AG04450 (cell line): ENCODE measurements around the gene SMARCD1. TPM values are rescaled to one million over a fixed set of nuclear protein-coding genes. Genes with fewer than 3 reads are reported as not detected.
A peak's percentile ranks its signal among the peaks of the same experiment; 100 is the strongest.

Experiments
- CTCF ChIA-PET: fragments of 300-600, 350-600 bp; formaldehyde crosslinking; extraction: SDS; loops from one replicate; lab custom pipeline; 2022; ENCODE audit warnings: antibody characterized with exemption, inconsistent platforms; lab: Charles Lee
- POLR2A ChIA-PET: fragments of 350-600 bp; formaldehyde crosslinking; extraction: SDS; loops from one replicate; lab custom pipeline; 2021; ENCODE audit warnings: antibody characterized with exemption, inconsistent platforms; lab: Yijun Ruan, JAX
- DNase-seq: peaks from one replicate; pipeline ENCODE4 v3.0.0-alpha.2; 2011; ENCODE audit warnings: low read depth, low spot score
- H3K27ac ChIP-seq: one replicate; pipeline ENCODE4 v1.5.1; 2012; ENCODE audit warnings: low read depth, low read length, control low read depth
- H3K27me3 ChIP-seq: one replicate; pipeline ENCODE4 v1.6.0; 2012; ENCODE audit warnings: low read length; ENCODE audit not compliant: control insufficient read depth, insufficient read depth
- H3K4me3 ChIP-seq: 2 replicates; pipeline ENCODE4 v1.5.1; 2011; ENCODE audit warnings: mild to moderate bottlenecking, low read depth, low read length, control low read depth
- H3K9me3 ChIP-seq: 2 replicates; pipeline ENCODE4 v1.5.1; 2012; ENCODE audit warnings: low read length; ENCODE audit not compliant: control insufficient read depth, insufficient read depth
- polyA plus RNA-seq: library from polyadenylated mRNA; depleted of rRNA; stranded (reverse); fragments of >200 nt; gene quantifications from 2 replicates; pipeline ENCODE4 v1.2.3, GENCODE V29; 2011
- TF ChIP-seq, protein P1 (sequence below): IDR thresholded peaks from 2 replicates; pipeline ENCODE4 v1.5.1; 2011; ENCODE audit warnings: low read depth, low read length, control low read depth, inconsistent platforms

SMARCD1 gene
- polyA plus RNA-seq, 1 experiment = 57.2 TPM

DNA sequence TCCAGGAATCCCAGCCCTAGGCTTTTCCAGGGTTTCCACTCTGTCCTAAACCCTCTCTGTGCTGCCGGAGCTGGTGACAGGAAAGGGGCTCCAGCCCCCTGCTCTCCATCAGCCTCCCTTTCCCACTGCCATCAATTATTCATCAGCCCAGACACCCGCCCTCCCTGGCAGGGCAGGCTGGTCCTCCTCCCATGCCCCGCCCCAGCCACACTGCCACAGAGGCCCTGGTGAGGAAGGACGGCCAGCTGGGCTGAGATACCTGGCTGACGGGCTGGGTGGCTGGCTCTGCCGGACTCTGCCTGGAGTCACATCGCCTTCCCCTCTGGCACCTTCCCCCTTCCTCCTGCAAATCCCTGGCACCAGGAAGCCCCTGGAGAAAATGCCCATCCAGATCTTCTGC is 11.9 kb upstream of the SMARCD1 start:
- Histone ChIP-seq H3K9me3 (no peaks in the 10 kb centered on the region), H3K27ac (no peak overlapping the region), H3K27me3 (no peaks in the 10 kb centered on the region), H3K4me3 (no peak overlapping the region)
- no peak for DNase-seq
- POLR2A ChIA-PET = no interaction called here
- TF ChIP-seq, protein P1, sequence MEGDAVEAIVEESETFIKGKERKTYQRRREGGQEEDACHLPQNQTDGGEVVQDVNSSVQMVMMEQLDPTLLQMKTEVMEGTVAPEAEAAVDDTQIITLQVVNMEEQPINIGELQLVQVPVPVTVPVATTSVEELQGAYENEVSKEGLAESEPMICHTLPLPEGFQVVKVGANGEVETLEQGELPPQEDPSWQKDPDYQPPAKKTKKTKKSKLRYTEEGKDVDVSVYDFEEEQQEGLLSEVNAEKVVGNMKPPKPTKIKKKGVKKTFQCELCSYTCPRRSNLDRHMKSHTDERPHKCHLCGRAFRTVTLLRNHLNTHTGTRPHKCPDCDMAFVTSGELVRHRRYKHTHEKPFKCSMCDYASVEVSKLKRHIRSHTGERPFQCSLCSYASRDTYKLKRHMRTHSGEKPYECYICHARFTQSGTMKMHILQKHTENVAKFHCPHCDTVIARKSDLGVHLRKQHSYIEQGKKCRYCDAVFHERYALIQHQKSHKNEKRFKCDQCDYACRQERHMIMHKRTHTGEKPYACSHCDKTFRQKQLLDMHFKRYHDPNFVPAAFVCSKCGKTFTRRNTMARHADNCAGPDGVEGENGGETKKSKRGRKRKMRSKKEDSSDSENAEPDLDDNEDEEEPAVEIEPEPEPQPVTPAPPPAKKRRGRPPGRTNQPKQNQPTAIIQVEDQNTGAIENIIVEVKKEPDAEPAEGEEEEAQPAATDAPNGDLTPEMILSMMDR = no peak
- CTCF ChIA-PET = interaction anchor here (10.4 kb wide), 1 partner anchor 106 kb away, joined by 290 read pairs; no protein-coding TSS in a partner anchor

DNA sequence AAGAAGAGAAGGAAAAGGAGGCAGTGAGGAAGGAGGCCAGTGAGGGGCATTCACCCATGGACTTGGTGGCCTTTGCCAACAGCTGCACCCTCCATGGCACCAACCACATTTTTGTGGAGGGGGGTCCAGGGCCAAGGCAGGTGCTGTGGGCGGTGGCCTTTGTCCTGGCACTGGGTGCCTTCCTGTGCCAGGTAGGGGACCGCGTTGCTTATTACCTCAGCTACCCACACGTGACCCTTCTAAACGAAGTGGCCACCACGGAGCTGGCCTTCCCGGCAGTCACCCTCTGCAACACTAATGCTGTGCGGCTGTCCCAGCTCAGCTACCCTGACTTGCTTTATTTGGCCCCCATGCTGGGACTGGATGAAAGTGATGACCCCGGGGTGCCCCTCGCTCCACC is 11.4 kb upstream of the SMARCD1 start:
- Histone ChIP-seq H3K4me3 (no peak overlapping the region), H3K9me3 (no peaks in the 10 kb centered on the region), H3K27ac (no peak overlapping the region), H3K27me3 (no peaks in the 10 kb centered on the region)
- TF ChIP-seq, protein P1 = no peak
- CTCF ChIA-PET = interaction anchor here (0.6 to 10.4 kb wide), 4 partner anchors 9 to 159 kb away, joined by 5 to 290 read pairs (median 9); no protein-coding TSS in a partner anchor
- POLR2A ChIA-PET = no interaction called here
- DNase-seq = no peak

DNA sequence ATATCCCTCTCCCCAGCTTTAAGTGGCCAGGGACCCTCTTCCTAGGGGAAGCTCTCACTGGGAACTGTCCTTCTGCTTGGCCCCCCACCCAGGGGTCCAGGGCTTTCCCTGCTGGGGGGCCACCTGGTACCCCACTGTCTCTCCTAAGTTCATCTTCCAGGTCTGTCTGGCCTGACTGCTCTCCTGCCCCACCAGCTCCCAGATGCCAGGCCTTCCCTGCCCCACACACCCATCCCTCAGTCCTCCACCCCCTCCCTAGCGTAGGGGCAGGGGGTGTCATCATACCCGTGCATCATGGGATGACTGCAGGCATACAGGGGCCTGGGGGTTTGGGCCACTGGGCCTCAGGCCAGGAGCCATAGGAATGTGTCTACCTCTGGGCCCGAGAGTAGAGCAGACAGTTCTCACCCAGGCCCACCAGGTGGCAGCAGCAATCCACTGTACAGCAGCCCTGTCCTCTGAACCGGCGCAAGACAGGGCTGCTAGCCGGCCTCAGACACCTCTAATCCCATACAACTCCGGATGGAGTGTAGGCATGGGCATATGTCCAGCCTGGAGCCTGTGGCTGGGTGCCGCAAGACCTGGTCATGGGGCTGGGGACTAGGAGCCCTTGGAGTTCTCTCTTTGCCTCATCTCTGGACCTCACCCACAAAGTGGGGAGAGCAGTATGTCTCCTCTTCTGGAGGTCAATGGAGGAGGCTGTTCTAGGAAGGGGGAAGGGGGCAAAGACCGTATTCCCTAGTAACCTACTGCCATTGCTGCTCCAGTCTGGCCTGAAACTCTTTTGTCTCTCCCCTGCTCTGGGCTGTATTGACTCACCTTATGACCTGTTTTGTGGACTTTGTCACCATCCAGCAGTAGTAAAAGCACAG is 10.0 kb upstream of the SMARCD1 start:
- no peak for DNase-seq
- ChIA-PET CTCF (interaction anchor here (0.6 to 10.4 kb wide), 9 partner anchors 10 to 304 kb away, joined by 3 to 290 read pairs (median 4); partner anchors contain the start of gene SMARCD1), POLR2A (interaction anchor here (0.6 to 1.0 kb wide), 3 partner anchors 10 to 99 kb away, joined by 3 read pairs; partner anchors contain the start of genes COX14 and SMARCD1)

DNA sequence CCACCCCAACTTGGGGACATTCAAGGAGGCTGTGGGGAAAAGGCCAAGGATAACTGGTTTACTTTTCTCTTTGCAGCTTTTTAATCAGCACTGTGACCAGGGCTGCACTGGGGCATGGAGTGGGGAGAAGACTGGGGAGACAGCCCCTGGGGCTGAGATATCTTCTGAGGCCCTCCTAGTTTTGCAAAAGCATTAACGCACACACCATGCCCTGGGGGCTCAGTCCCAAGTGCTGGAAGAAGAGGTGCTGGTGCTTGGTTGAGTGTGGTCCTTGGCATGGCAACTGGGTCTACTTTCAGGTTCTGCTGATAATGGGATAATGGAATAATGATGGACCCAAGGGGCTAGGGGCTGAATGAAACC is 9.4 kb upstream of the SMARCD1 start:
- TF ChIP-seq, protein P1 = no peak
- CTCF ChIA-PET = interaction anchor here (1.6 kb wide), 1 partner anchor 239 kb away, joined by 6 read pairs; no protein-coding TSS in a partner anchor

More for the DNA sequence above, 10.0 kb upstream of the SMARCD1 start:
- Histone ChIP-seq H3K27ac (no peak overlapping the region), H3K9me3 (no peaks in the 10 kb centered on the region), H3K4me3 (no peak overlapping the region), H3K27me3 (no peaks in the 10 kb centered on the region)
- TF ChIP-seq, protein P1 = peak; percentile 91

DNA sequence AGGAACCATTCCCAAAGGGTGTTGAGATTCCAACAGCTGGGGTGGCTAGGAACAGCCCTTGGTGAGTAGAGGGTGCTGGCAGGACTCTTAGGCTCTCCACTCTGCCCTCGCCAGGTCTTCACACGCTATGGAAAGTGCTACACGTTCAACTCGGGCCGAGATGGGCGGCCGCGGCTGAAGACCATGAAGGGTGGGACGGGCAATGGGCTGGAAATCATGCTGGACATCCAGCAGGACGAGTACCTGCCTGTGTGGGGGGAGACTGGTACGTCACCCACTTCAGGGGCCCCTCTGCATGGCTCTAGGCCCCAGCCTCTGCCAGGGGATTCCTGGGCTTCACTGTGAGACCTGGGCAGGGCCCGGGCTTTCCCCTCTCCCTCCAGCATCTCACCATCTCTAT is 8.0 kb upstream of the SMARCD1 start:
- ChIA-PET POLR2A (interaction anchor here (1.1 kb wide), 1 partner anchor 8 kb away, joined by 4 read pairs; no protein-coding TSS in a partner anchor), CTCF (interaction anchor here (0.6 to 1.6 kb wide), 5 partner anchors 35 to 704 kb away, joined by 3 to 6 read pairs (median 3); partner anchors contain the start of gene COX14)
- TF ChIP-seq, protein P1 = no peak

More for the DNA sequence above, 9.4 kb upstream of the SMARCD1 start:
- Histone ChIP-seq H3K27me3 (no peaks in the 10 kb centered on the region), H3K4me3 (no peak overlapping the region), H3K27ac (no peak overlapping the region), H3K9me3 (no peaks in the 10 kb centered on the region)
- POLR2A ChIA-PET = no interaction called here
- no peak for DNase-seq

More for the DNA sequence above, 8.0 kb upstream of the SMARCD1 start:
- Histone ChIP-seq H3K4me3 (no peak overlapping the region), H3K9me3 (no peaks in the 10 kb centered on the region), H3K27ac (no peak overlapping the region), H3K27me3 (no peaks in the 10 kb centered on the region)
- DNase-seq = no peak
